DMS153 treated with DMSO at 0.1 percent for 48 hours (cell line): ENCODE data around the gene MPC1.
"Not testable (repeated sequence)": the region's sequence is repeated elsewhere in the genome, so short reads cannot be mapped to it uniquely, and the experiment has no call there.

Experiments used
- DNase-seq: peaks from one replicate; lab custom pipeline; 2025; ENCODE audit not compliant: unreplicated experiment; lab: John Stamatoyannopoulos, UW

The MPC1 gene

GRCh38 chr6:166382500-166382932, 224 bp downstream of the MPC1 start:
- DNase-seq: no peak

- peak; percentile 59 for DNase-seq
Measured at GRCh38 chr6:166381733-166382499, 824 bp downstream of the MPC1 start.

- DNase-seq: peak; percentile 59
Measured at GRCh38 chr6:166381381-166381732, 1.4 kb downstream of the MPC1 start.

GRCh38 chr6:166379800-166380199, 2.9 kb downstream of the MPC1 start:
- no peak for DNase-seq

- DNase-seq: no peak
Measured at GRCh38 chr6:166379103-166379586, 3.6 kb downstream of the MPC1 start.

GRCh38 chr6:166377721-166378120, 5.0 kb downstream of the MPC1 start:
- DNase-seq: no peak

- DNase-seq: no peak
Measured at GRCh38 chr6:166375013-166375412, 7.7 kb downstream of the MPC1 start.

- no peak for DNase-seq
Measured at GRCh38 chr6:166370489-166370888, 12.3 kb downstream of the MPC1 start.

- DNase-seq: no peak
Measured at GRCh38 chr6:166369782-166370181, 13.0 kb downstream of the MPC1 start.

GRCh38 chr6:166366921-166367320, 15.8 kb downstream of the MPC1 start:
- DNase-seq: no peak

- no peak for DNase-seq
Measured at GRCh38 chr6:166365806-166366205, 16.9 kb downstream of the MPC1 start.

GRCh38 chr6:166365221-166365620, 17.5 kb downstream of the MPC1 start:
- no peak for DNase-seq

- DNase-seq: no peak
Measured at GRCh38 chr6:166364456-166364855, 18.3 kb downstream of the MPC1 start.

- not testable (repeated sequence) for DNase-seq
Measured at GRCh38 chr6:166362427-166362826, 20.3 kb downstream of the MPC1 start.

- no peak for DNase-seq
Measured at GRCh38 chr6:166361077-166361429, 21.7 kb downstream of the MPC1 start.

- no peak for DNase-seq
Measured at GRCh38 chr6:166360243-166361076, 22.3 kb downstream of the MPC1 start.

GRCh38 chr6:166355552-166355951, 27.2 kb downstream of the MPC1 start:
- DNase-seq: no peak

GRCh38 chr6:166354965-166355364, 27.8 kb downstream of the MPC1 start:
- no peak for DNase-seq

- DNase-seq: no peak
Measured at GRCh38 chr6:166354143-166354542, 28.6 kb downstream of the MPC1 start.

GRCh38 chr6:166353507-166353906, 29.2 kb downstream of the MPC1 start:
- no peak for DNase-seq

- no peak for DNase-seq
Measured at GRCh38 chr6:166352923-166353322, 29.8 kb downstream of the MPC1 start.

GRCh38 chr6:166351715-166352285, 30.9 kb downstream of the MPC1 start:
- peak; percentile 27 for DNase-seq
